Tibial nerve (tissue), 4 donors: ENCODE results near the gene SEMA3A. TPM values are rescaled to one million over a fixed set of nuclear protein-coding genes. Genes with fewer than 3 reads are reported as not detected.
"Not testable (repeated sequence)": the region's sequence is repeated elsewhere in the genome, so short reads cannot be mapped to it uniquely, and the experiment has no call there.

Source experiments
- DNase-seq, 2 donors: peaks; one replicate each; pipeline ENCODE4 v3.0.0-alpha.2; 2019; ENCODE audit warnings: low spot score in 2 of 2
- H3K27ac ChIP-seq, 4 donors: fragments of 200-600 bp; sonication (generic) in 3 of 4; one replicate each; pipeline ENCODE4 v1.5.1; 2017 to 2019; ENCODE audit warnings: mild to moderate bottlenecking in 1 of 4
- H3K27me3 ChIP-seq, 2 donors: fragments of 200-600 bp; sonication (generic) in 1 of 2; one replicate each; pipeline versions ENCODE4 v1.5.1 to v1.6.0; 2017 to 2019
- H3K36me3 ChIP-seq, 3 donors: fragments of 200-600 bp; sonication (generic); one replicate each; pipeline ENCODE4 v1.5.1; 2018 to 2019
- H3K4me1 ChIP-seq, 4 donors: fragments of 200-600 bp; sonication (generic) in 3 of 4; one replicate each; pipeline ENCODE4 v1.5.1; 2017 to 2019
- H3K4me3 ChIP-seq, 4 donors: fragments of 200-600 bp; sonication (generic) in 3 of 4; one replicate each; pipeline ENCODE4 v1.5.1; 2017 to 2019; ENCODE audit warnings: mild to moderate bottlenecking in 1 of 4, moderate library complexity in 1 of 4
- H3K9me3 ChIP-seq, 4 donors: fragments of 200-600 bp; sonication (generic) in 3 of 4; one replicate each; pipeline ENCODE4 v1.5.1; 2017 to 2019
- CTCF ChIP-seq, 5 experiments: fragments of 200-600 bp in 3 of 5; fragments of 450-650 bp in 2 of 5; sonication (generic) in 3 of 5; IDR thresholded peaks; one replicate each; pipeline ENCODE4 v1.5.1; 2016 to 2019; ENCODE audit warnings: antibody characterized with exemption in 5 of 5, mild to moderate bottlenecking in 3 of 5, moderate library complexity in 2 of 5
- EP300 ChIP-seq, 2 donors: sonication (generic); formaldehyde crosslinking; IDR thresholded peaks; one replicate each; pipeline ENCODE4 v1.6.1; 2017; ENCODE audit warnings: antibody characterized with exemption in 2 of 2, mild to moderate bottlenecking in 1 of 2
- POLR2A ChIP-seq, 2 donors: fragments of 450-650 bp; IDR thresholded peaks; one replicate each; pipeline ENCODE4 v1.6.1; 2017; ENCODE audit warnings: antibody characterized with exemption in 2 of 2, mild to moderate bottlenecking in 2 of 2, moderate library complexity in 2 of 2
- WGBS, 2 donors: methylation state at CpG; one replicate each; pipeline ENCODE4 v1.1.5; 2018; 5-methylcytosine and 5-hydroxymethylcytosine counted together
- total RNA-seq, 4 donors: library from RNA; depleted of rRNA; stranded (reverse); fragments of >200 nt; gene quantifications; one replicate each; pipeline ENCODE4 v1.1.0, GENCODE V29; 2016

Gene SEMA3A
- total RNA-seq, 4 donors from 2014 or later, result 2.9 to 9.3 (median 6.8) TPM

DNA sequence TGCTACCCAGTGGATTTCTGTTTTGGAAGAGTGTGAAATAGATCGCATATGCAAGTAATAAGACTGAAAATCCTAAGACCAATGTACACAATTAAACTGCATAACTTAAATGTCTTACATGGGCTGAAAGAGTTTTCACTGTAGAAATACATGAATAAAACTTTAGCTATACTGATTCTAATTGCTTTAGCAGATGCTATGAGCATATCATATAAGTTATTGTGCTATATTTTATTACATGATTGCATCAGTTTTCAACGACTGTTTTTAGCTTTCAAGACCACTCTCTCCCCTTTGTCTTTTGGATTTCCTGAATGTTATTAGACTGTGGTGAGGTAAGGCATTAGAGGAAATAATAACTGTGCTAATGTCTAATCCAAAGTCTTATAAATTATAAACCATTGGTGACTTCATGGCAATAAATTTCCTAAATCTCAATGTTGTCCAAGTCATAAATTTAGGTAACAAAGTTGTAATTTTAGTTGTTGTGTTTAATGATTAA is 124.5 kb downstream of the SEMA3A start:
- WGBS, 2 donors, result 31 to 40% methylated on average over 2 of the region's 2 CpGs
- no peaks in the 10 kb centered on the region for H3K9me3 ChIP-seq
- no peaks in the 10 kb centered on the region for H3K4me1 ChIP-seq
- no peak overlapping the region for H3K4me3 ChIP-seq
- no peaks in the 10 kb centered on the region for H3K36me3 ChIP-seq
- no peak overlapping the region for H3K27ac ChIP-seq
- no peak for DNase-seq
- TF ChIP-seq EP300 (IDR thresholded peaks at IDR 0.05) (no peak), POLR2A (IDR thresholded peaks at IDR 0.05) (no peak), CTCF (IDR thresholded peaks at IDR 0.05) (no peak)
- H3K27me3 ChIP-seq, result no peaks in the 10 kb centered on the region

GRCh38 chr7:84069033-84069432 is 125.6 kb downstream of the SEMA3A start:
- TF ChIP-seq POLR2A (IDR thresholded peaks at IDR 0.05) (no peak), EP300 (IDR thresholded peaks at IDR 0.05) (no peak), CTCF (IDR thresholded peaks at IDR 0.05) (no peak)
- no peaks in the 10 kb centered on the region for H3K27me3 ChIP-seq
- 47 to 66% methylated on average over 1 of the region's 1 CpG for WGBS, 2 donors
- H3K27ac ChIP-seq, result no peak overlapping the region
- no peaks in the 10 kb centered on the region for H3K9me3 ChIP-seq
- H3K4me1 ChIP-seq, result no peaks in the 10 kb centered on the region
- H3K4me3 ChIP-seq, result no peak overlapping the region
- DNase-seq, result no peak
- H3K36me3 ChIP-seq, result no peaks in the 10 kb centered on the region

DNA sequence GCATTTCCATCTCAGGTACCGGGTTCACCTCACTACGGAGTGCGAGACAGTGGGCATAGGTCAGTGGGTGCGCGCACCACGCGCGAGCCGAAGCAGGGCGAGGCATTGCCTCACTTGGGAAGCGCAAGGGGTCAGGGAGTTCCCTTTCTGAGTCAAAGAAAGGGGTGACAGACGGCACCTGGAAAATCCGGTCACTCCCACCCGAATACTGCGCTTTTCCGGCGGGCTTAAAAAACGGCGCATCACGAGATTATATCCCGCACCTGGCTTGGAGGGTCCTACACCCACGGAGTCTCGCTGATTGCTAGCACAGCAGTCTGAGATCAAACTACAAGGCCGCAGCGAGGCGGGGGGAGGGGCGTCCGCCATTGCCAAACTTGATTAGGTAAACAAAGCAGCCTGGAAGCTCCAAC is 132.1 kb downstream of the SEMA3A start:
- H3K4me1 ChIP-seq, H3K9me3 ChIP-seq, H3K4me3 ChIP-seq, H3K27ac ChIP-seq, H3K27me3 ChIP-seq, H3K36me3 ChIP-seq, DNase-seq: not testable (repeated sequence)
- 93 to 95% methylated on average over 28 of the region's 28 CpGs for WGBS, 2 donors

DNA sequence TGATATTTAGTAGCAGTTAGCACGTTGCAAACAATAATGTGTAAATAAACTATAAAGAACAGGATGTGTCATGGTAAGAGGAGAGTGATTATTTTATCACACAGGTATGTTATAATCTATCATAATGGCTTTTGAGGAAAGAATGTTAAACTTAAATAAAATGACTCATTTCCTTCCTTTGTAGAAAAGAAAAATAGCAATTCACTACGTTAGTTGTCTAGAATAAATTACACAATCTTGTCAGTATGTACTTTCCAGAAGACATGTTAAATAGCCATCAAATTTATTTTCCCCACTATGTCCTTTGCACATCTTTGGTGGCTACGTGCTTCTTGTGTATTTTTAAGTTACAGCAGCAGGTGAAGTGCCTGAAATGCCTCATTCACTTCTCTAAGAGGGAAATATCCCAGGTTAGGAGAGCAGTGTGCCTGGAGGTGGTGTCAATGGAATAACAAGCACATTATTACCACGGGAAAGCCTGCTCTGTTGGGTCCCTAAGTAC is 133.8 kb downstream of the SEMA3A start:
- TF ChIP-seq POLR2A (IDR thresholded peaks at IDR 0.05) (no peak), CTCF (IDR thresholded peaks at IDR 0.05) (no peak), EP300 (IDR thresholded peaks at IDR 0.05) (no peak)
- Histone ChIP-seq H3K27me3 (no peaks in the 10 kb centered on the region), H3K9me3 (no peaks in the 10 kb centered on the region), H3K27ac (no peak overlapping the region), H3K4me1 (no peaks in the 10 kb centered on the region), H3K4me3 (no peak overlapping the region), H3K36me3 (no peaks in the 10 kb centered on the region)
- 57 to 58% methylated on average over 4 of the region's 4 CpGs for WGBS, 2 donors
- no peak for DNase-seq

- no peak for DNase-seq
- Histone ChIP-seq H3K27me3 (no peaks in the 10 kb centered on the region), H3K36me3 (no peaks in the 10 kb centered on the region), H3K4me1 (no peaks in the 10 kb centered on the region), H3K27ac (no peak overlapping the region), H3K4me3 (no peak overlapping the region), H3K9me3 (no peaks in the 10 kb centered on the region)
- no peak for TF ChIP-seq EP300 (IDR thresholded peaks at IDR 0.05)
- TF ChIP-seq POLR2A (IDR thresholded peaks at IDR 0.05), result no peak
- WGBS, 2 donors, result 95 to 100% methylated on average over 1 of the region's 1 CpG
These were observed 134.6 kb downstream of the SEMA3A start for GRCh38 chr7:84060000-84060399.

GRCh38 chr7:84058311-84059076 is 136.1 kb downstream of the SEMA3A start:
- H3K4me3 ChIP-seq, result no peak overlapping the region
- H3K27me3 ChIP-seq, result no peaks in the 10 kb centered on the region
- no peak for DNase-seq
- no peaks in the 10 kb centered on the region for H3K4me1 ChIP-seq
- H3K9me3 ChIP-seq, result no peaks in the 10 kb centered on the region
- H3K27ac ChIP-seq, result no peak overlapping the region
- no peak for TF ChIP-seq CTCF (IDR thresholded peaks at IDR 0.05)
- no peaks in the 10 kb centered on the region for H3K36me3 ChIP-seq
- 69 to 73% methylated on average over 6 of the region's 6 CpGs for WGBS, 2 donors
